B cell (primary cell): ENCODE measurements around the gene RBM20. TPM values are rescaled to one million over a fixed set of nuclear protein-coding genes. Genes with fewer than 3 reads are reported as not detected.

Experiments used
- ATAC-seq: fragments of 200-7000 bp; cut with Tn5 transposase; one replicate; pipeline ENCODE4 v1.10.0; 2021; ENCODE audit warnings: low read depth, mild to moderate bottlenecking, moderate number of reproducible peaks, moderate library complexity
- CTCF ChIA-PET: fragments of 350-600 bp; sonication (Branson Sonifier 250); formaldehyde crosslinking; loops from one replicate; lab custom pipeline; 2021; ENCODE audit warnings: antibody characterized with exemption, inconsistent platforms; lab: Charles Lee
- POLR2A ChIA-PET: fragments of 350-600 bp; sonication (Branson Sonifier 250); formaldehyde crosslinking; loops from one replicate; lab custom pipeline; 2021; ENCODE audit warnings: antibody characterized with exemption; lab: Charles Lee
- DNase-seq: peaks from one replicate; pipeline ENCODE4 v3.0.0; 2013
- H2AFZ ChIP-seq: 2 replicates; pipeline ENCODE4 v1.6.1; 2012; ENCODE audit warnings: mild to moderate bottlenecking, low read depth, low read length; ENCODE audit not compliant: insufficient read depth, poor library complexity, severe bottlenecking
- H3K27ac ChIP-seq, 2 donors: 1 replicate in 1 of 2; 2 replicates in 1 of 2; pipeline ENCODE4 v1.5.1; 2012 to 2013; ENCODE audit warnings: low read length in 2 of 2, mild to moderate bottlenecking in 2 of 2, moderate library complexity in 1 of 2
- H3K27me3 ChIP-seq, 4 experiments: fragments of 200-600 bp in 1 of 4; sonication (generic) in 1 of 4; replicated peaks in 1 of 4; 1 replicate in 2 of 4; 2 replicates in 2 of 4; pipeline versions ENCODE4 v1.6.1 to v1.7.0; 2013 to 2016; ENCODE audit warnings: low read length in 3 of 4, mild to moderate bottlenecking in 2 of 4, mixed read lengths in 1 of 4, moderate library complexity in 1 of 4; ENCODE audit not compliant: insufficient read depth in 4 of 4, control insufficient read depth in 3 of 4; ENCODE audit errors: control extremely low read depth in 1 of 4
- H3K36me3 ChIP-seq, 2 experiments: replicated peaks in 1 of 2; 1 replicate in 1 of 2; 2 replicates in 1 of 2; pipeline versions ENCODE4 v1.6.1 to v1.7.1; 2013; ENCODE audit warnings: low read length in 1 of 2; ENCODE audit not compliant: insufficient read depth in 2 of 2, control insufficient read depth in 1 of 2; ENCODE audit errors: control extremely low read depth in 1 of 2, extremely low read depth in 1 of 2
- H3K4me1 ChIP-seq, 2 donors: fragments of 200-600 bp in 1 of 2; sonication (generic) in 1 of 2; 1 replicate in 1 of 2; 2 replicates in 1 of 2; pipeline versions ENCODE4 v1.5.1 to v1.6.1; 2013 to 2017; ENCODE audit warnings: low read length in 2 of 2; ENCODE audit not compliant: control insufficient read depth in 2 of 2, insufficient read depth in 2 of 2
- H3K4me2 ChIP-seq: replicated peaks from 2 replicates; pipeline ENCODE3; 2012; ENCODE audit warnings: mild to moderate bottlenecking, low read depth, low read length; ENCODE audit not compliant: poor library complexity, severe bottlenecking
- H3K4me3 ChIP-seq, 5 experiments: fragments of 200-600 bp in 1 of 5; sonication (generic) in 1 of 5; 1 replicate in 3 of 5; 2 replicates in 2 of 5; pipeline versions ENCODE4 v1.5.1 to v1.7.0; 2011 to 2016; ENCODE audit warnings: low read length in 4 of 5, mild to moderate bottlenecking in 4 of 5, low read depth in 2 of 5, control low read depth in 1 of 5, moderate library complexity in 1 of 5; ENCODE audit not compliant: insufficient read depth in 1 of 5; ENCODE audit errors: control extremely low read depth in 1 of 5, extremely low read depth in 1 of 5
- H3K79me2 ChIP-seq: fragments of 200-600 bp; sonication (generic); one replicate; pipeline ENCODE4 v1.6.0; 2016; ENCODE audit warnings: low read length; ENCODE audit not compliant: control insufficient read depth, insufficient read depth
- H3K9ac ChIP-seq: fragments of 200-600 bp; sonication (generic); 2 replicates; pipeline ENCODE4 v1.6.1; 2017; ENCODE audit warnings: mild to moderate bottlenecking, low read length, moderate library complexity
- H3K9me3 ChIP-seq, 3 donors: one replicate each; pipeline versions ENCODE4 v1.6.1 to v1.7.1; 2013; ENCODE audit warnings: low read length in 2 of 3; ENCODE audit not compliant: control insufficient read depth in 2 of 3, insufficient read depth in 1 of 3; ENCODE audit errors: control extremely low read depth in 1 of 3
- H4K20me1 ChIP-seq: 2 replicates; pipeline ENCODE4 v1.6.0; 2012; ENCODE audit warnings: mild to moderate bottlenecking, low read length; ENCODE audit not compliant: insufficient read depth, control insufficient read depth, poor library complexity, severe bottlenecking
- H3K27ac Mint-ChIP-seq: one replicate; pipeline ENCODE4 v1.8.0; 2021; ENCODE audit warnings: mixed read lengths
- H3K27me3 Mint-ChIP-seq: one replicate; pipeline ENCODE4 v1.8.0; 2021; ENCODE audit warnings: mixed read lengths
- H3K4me1 Mint-ChIP-seq: one replicate; pipeline ENCODE4 v1.8.0; 2021; ENCODE audit warnings: mixed read lengths
- H3K4me3 Mint-ChIP-seq: one replicate; pipeline ENCODE4 v1.8.0; 2021; ENCODE audit warnings: mixed read lengths
- H3K9me3 Mint-ChIP-seq: one replicate; pipeline ENCODE4 v1.8.0; 2022; ENCODE audit warnings: mixed read lengths; ENCODE audit not compliant: insufficient read depth
- EZH2 ChIP-seq: IDR thresholded peaks from 2 replicates; pipeline ENCODE4 v1.6.1; 2012; ENCODE audit warnings: borderline replicate concordance, low read depth, mild to moderate bottlenecking, moderate library complexity, low read length; ENCODE audit not compliant: insufficient read depth, poor library complexity, severe bottlenecking
- WGBS: methylation state at CpG from one replicate; pipeline ENCODE4 v1.1.5; 2013; ENCODE audit warnings: missing lambda C conversion rate; ENCODE audit not compliant: insufficient coverage; 5-methylcytosine and 5-hydroxymethylcytosine counted together
- intact Hi-C: fragments of 100-400 bp; cut with micrococcal nuclease; formaldehyde crosslinking; loops from one replicate; pipeline ENCODE4 v1.10.0; 2022
- polyA plus RNA-seq: library from polyadenylated mRNA; depleted of rRNA; stranded (reverse); fragments of >200 nt; gene quantifications from 2 replicates; pipeline ENCODE4 v1.2.3, GENCODE V29; 2012
- total RNA-seq, 2 donors: library from RNA; stranded (reverse); fragments of 120-200 nt in 1 of 2; gene quantifications; 1 replicate in 1 of 2; 2 replicates in 1 of 2; pipeline versions ENCODE4 v1.2.3 to v1.2.4, GENCODE V29; 2013 to 2022
- TF ChIP-seq, protein P1 (sequence below): fragments of 200-600 bp; IDR thresholded peaks from one replicate; pipeline ENCODE4 v1.8.0; 2022; ENCODE audit warnings: antibody characterized with exemption, mild to moderate bottlenecking

Gene RBM20
- total and polyA plus RNA-seq, 2 donors (not counting 1 experiment from before 2014, with no cell fraction given) = not detected

DNA sequence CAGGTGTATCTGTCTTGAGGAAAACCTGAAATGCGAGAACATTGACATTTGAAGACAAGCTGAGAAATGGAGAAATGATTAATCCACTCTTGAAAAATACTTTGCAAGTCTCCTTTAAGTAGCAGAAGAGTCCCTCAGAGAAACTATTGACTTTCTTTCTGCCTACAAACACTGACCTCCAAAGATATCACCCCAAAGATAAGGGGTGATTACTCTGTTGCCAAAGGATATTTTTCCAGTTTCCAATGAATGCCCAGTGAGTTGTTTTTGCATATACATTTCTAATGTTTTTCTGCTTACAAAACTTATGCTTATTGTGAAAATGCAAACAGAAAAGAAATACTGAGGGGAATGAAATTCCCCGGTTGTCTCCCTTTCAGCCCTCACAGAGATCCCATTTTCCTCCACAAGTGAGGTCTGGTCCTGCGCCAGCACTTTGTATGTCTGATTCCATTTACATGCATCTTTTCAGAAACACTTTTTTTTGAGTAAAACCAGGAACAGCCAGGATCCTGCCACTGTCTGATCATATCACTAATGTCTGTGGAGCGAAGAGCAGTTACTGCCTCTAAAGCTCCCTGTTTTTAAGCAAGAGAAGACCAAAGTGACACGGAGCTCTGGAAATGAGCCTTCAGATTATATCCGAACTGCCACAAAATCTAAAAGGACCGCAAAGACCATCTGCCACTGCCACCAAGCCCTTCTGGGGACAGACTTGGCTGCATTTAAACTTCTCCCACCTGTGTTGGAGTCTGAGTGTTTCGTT, 144.7 kb downstream of the RBM20 start:
- Histone ChIP-seq H3K9ac (no peak overlapping the region), H3K4me3 (no peak overlapping the region), H3K27ac (no peak overlapping the region), H3K4me2 (no peak overlapping the region), H2AFZ (no peak overlapping the region), H3K9me3 (no peaks in the 10 kb centered on the region), H3K79me2 (no peaks in the 10 kb centered on the region), H4K20me1 (no peaks in the 10 kb centered on the region), H3K36me3 (no peaks in the 10 kb centered on the region), H3K27me3 (no peaks in the 10 kb centered on the region), H3K4me1 (no peaks in the 10 kb centered on the region)
- 89% methylated on average over 4 of the region's 8 CpGs for WGBS
- DNase-seq (no peak), ATAC-seq (no peak)
- no peaks in the 10 kb centered on the region for H3K27me3 Mint-ChIP-seq
- POLR2A ChIA-PET = no interaction called here
- H3K9me3 Mint-ChIP-seq = no peaks in the 10 kb centered on the region
- intact Hi-C loops = no loop called here
- TF ChIP-seq, protein P1, sequence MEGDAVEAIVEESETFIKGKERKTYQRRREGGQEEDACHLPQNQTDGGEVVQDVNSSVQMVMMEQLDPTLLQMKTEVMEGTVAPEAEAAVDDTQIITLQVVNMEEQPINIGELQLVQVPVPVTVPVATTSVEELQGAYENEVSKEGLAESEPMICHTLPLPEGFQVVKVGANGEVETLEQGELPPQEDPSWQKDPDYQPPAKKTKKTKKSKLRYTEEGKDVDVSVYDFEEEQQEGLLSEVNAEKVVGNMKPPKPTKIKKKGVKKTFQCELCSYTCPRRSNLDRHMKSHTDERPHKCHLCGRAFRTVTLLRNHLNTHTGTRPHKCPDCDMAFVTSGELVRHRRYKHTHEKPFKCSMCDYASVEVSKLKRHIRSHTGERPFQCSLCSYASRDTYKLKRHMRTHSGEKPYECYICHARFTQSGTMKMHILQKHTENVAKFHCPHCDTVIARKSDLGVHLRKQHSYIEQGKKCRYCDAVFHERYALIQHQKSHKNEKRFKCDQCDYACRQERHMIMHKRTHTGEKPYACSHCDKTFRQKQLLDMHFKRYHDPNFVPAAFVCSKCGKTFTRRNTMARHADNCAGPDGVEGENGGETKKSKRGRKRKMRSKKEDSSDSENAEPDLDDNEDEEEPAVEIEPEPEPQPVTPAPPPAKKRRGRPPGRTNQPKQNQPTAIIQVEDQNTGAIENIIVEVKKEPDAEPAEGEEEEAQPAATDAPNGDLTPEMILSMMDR = no peak
- no peak for TF ChIP-seq EZH2
- H3K4me1 Mint-ChIP-seq = no peaks in the 10 kb centered on the region
- H3K4me3 Mint-ChIP-seq = no peak overlapping the region
- no peak overlapping the region for H3K27ac Mint-ChIP-seq
- CTCF ChIA-PET = no interaction called here

DNA sequence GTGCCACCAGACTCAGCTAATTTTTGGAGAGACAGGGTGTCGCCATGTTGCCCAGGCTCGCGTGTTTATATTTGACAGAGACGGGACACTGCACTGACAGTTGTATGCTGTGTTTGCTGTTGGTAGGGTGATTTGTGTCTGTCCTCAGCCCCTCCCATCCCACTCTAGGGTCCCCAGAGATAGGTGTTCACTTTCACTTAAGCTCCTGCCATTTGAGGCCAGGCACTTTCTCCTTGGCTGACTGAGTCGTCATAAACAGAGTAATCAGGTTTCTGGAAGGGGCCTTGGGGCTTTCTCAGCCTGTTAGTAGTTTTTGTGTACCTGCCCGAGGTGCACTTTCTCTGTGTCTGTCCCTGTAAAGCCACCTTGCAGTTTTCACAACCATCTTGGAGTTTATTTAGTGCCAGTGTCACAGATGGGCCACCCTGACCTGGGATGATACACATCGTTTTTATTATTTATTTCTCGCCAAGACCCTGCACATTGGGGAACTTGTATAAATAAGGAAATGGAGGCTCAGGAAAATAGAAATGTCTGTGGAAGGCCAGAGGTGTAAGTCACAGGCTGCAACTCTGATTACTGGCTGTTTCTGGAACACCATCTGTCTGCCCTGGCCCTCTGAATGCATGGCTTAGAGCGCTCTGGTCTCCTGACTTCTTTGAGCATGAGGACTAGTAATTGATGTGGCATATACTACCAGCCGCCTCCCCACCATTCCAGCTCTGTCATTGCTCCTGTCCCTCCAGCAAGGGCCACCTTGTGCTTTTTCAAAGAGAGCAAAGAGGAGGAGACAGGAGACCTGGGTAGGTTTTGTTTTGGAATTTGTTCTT, 145.7 kb downstream of the RBM20 start:
- no peaks in the 10 kb centered on the region for H3K27me3 ChIP-seq
- ChIA-PET CTCF (interaction anchor here (1.3 to 1.5 kb wide), 2 partner anchors 9 to 43 kb away, joined by 3 to 5 read pairs; no protein-coding TSS in a partner anchor), POLR2A (no interaction called here)
- H3K4me1 Mint-ChIP-seq = no peaks in the 10 kb centered on the region
- H3K27me3 Mint-ChIP-seq = no peaks in the 10 kb centered on the region
- DNase-seq = no peak
- intact Hi-C loops = no loop called here
- TF ChIP-seq EZH2 = no peak
- TF ChIP-seq, protein P1 = no peak
- H3K27ac Mint-ChIP-seq = no peak overlapping the region
- H3K36me3 ChIP-seq = no peaks in the 10 kb centered on the region
- no peaks in the 10 kb centered on the region for H3K9me3 Mint-ChIP-seq
- no peaks in the 10 kb centered on the region for H4K20me1 ChIP-seq
- no peak for ATAC-seq
- H3K27ac ChIP-seq = no peak overlapping the region
- 89% methylated on average over 5 of the region's 10 CpGs for WGBS
- no peak overlapping the region for H3K4me3 Mint-ChIP-seq
- H3K4me3 ChIP-seq = no peak overlapping the region
- H3K4me1 ChIP-seq = no peaks in the 10 kb centered on the region
- no peaks in the 10 kb centered on the region for H3K9me3 ChIP-seq
- no peaks in the 10 kb centered on the region for H3K79me2 ChIP-seq
- no peak overlapping the region for H2AFZ ChIP-seq
- H3K9ac ChIP-seq = no peak overlapping the region
- no peak overlapping the region for H3K4me2 ChIP-seq
